OCI-LY1 (cell line): ENCODE results near the gene OPRD1.
"Not testable (repeated sequence)": the region's sequence is repeated elsewhere in the genome, so short reads cannot be mapped to it uniquely, and the experiment has no call there.

Experiments used
- H2AFZ ChIP-seq: fragments of 200-600 bp; sonication (generic), shearing (Covaris generic); 2 replicates; pipeline ENCODE4 v1.6.0; 2014; ENCODE audit warnings: antibody characterized with exemption, mild to moderate bottlenecking, low read length
- H3F3A ChIP-seq: fragments of 200-600 bp; sonication (generic), shearing (Covaris generic); 2 replicates; pipeline ENCODE4 v1.6.0; 2014; ENCODE audit warnings: mild to moderate bottlenecking, antibody characterized with exemption, low read length, moderate library complexity; ENCODE audit not compliant: insufficient read depth
- H3K27ac ChIP-seq: fragments of 200-600 bp; sonication (generic); 2 replicates; pipeline ENCODE4 v1.5.1; 2014; ENCODE audit warnings: low read length, mixed run types, mild to moderate bottlenecking, low read depth; ENCODE audit not compliant: poor library complexity, severe bottlenecking
- H3K27me3 ChIP-seq: fragments of 200-600 bp; sonication (generic); 2 replicates; pipeline ENCODE4 v1.6.0; 2014; ENCODE audit warnings: antibody characterized with exemption, mild to moderate bottlenecking, low read length, moderate library complexity; ENCODE audit not compliant: insufficient read depth
- H3K36me3 ChIP-seq: fragments of 200-600 bp; sonication (generic); 2 replicates; pipeline ENCODE4 v1.6.1; 2014; ENCODE audit warnings: mild to moderate bottlenecking, antibody characterized with exemption, low read length, moderate library complexity, mixed read lengths; ENCODE audit not compliant: insufficient read depth
- H3K4me1 ChIP-seq: fragments of 200-600 bp; sonication (generic); 2 replicates; pipeline ENCODE4 v1.5.1; 2014; ENCODE audit warnings: mild to moderate bottlenecking, low read length, moderate library complexity; ENCODE audit not compliant: insufficient read depth, severe bottlenecking
- H3K4me2 ChIP-seq: fragments of 200-600 bp; sonication (generic), shearing (Covaris generic); 2 replicates; pipeline ENCODE4 v1.6.1; 2014; ENCODE audit warnings: low read length
- H3K4me3 ChIP-seq: fragments of 200-600 bp; sonication (generic); 2 replicates; pipeline ENCODE4 v1.5.1; 2014; ENCODE audit warnings: low read length, low read depth, mild to moderate bottlenecking, mixed read lengths; ENCODE audit not compliant: poor library complexity, severe bottlenecking
- H3K79me2 ChIP-seq: fragments of 200-600 bp; shearing (Covaris generic); 2 replicates; pipeline ENCODE4 v1.6.1; 2016; ENCODE audit warnings: mixed run types, low read length, mixed read lengths; ENCODE audit not compliant: insufficient read depth
- H3K9ac ChIP-seq: fragments of 200-600 bp; sonication (generic), shearing (Covaris generic); 2 replicates; pipeline ENCODE4 v1.6.1; 2014; ENCODE audit warnings: mild to moderate bottlenecking, low read length, mixed read lengths
- H3K9me2 ChIP-seq: fragments of 200-600 bp; sonication (generic), shearing (Covaris generic); 2 replicates; pipeline ENCODE4 v1.6.1; 2014; ENCODE audit warnings: low read depth, mild to moderate bottlenecking, low read length, mixed read lengths
- H3K9me3 ChIP-seq: fragments of 200-600 bp; shearing (Covaris generic); 2 replicates; pipeline ENCODE4 v1.6.1; 2014; ENCODE audit warnings: low read length, mixed read lengths
- H4K20me1 ChIP-seq: fragments of 200-600 bp; sonication (generic), shearing (Covaris generic); 2 replicates; pipeline ENCODE4 v1.6.0; 2016; ENCODE audit warnings: mild to moderate bottlenecking, low read length; ENCODE audit not compliant: insufficient read depth
- EZH2 ChIP-seq: fragments of 200-600 bp; sonication (generic), shearing (Covaris generic); IDR thresholded peaks from 2 replicates; pipeline ENCODE4 v1.8.0; 2017; ENCODE audit warnings: borderline replicate concordance, mixed run types, mild to moderate bottlenecking, antibody characterized with exemption, low read length, moderate library complexity, mixed read lengths
- TF ChIP-seq, protein P1 (sequence below): fragments of 200-600 bp; sonication (generic), shearing (Covaris generic); IDR thresholded peaks from 2 replicates; pipeline ENCODE4 v1.5.1; 2017; ENCODE audit warnings: mild to moderate bottlenecking, antibody characterized with exemption, low read length, moderate library complexity, mixed read lengths

Gene OPRD1

DNA sequence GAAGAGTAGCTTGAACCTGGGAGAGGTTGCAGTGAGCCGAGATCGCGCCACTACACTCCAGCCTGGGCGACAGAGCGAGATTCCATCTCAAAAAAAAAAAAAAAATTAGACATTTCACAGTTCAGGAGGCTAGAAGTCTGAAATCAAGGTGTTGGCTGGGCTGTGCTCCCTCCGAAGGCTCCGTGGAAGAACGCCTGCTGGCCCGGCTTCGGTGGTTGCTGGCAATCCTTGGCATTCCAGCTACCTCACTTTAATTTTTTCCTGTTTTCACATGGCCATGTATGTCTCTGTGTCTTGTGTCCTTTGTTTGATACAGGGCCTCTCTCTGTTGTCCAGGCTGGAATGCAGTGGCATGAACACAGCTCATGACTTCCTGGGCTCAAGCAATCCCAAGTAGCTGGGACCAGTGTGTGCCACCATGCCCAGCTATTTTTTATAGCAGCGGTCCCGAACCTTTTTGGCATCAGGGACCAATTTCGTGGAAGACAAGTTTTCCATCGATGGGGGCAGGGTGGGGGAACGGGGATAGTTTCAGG, 24.5 kb downstream of the OPRD1 start:
- no peak overlapping the region for H3K4me3 ChIP-seq
- H3F3A ChIP-seq: no peaks in the 10 kb centered on the region
- TF ChIP-seq, protein P1, sequence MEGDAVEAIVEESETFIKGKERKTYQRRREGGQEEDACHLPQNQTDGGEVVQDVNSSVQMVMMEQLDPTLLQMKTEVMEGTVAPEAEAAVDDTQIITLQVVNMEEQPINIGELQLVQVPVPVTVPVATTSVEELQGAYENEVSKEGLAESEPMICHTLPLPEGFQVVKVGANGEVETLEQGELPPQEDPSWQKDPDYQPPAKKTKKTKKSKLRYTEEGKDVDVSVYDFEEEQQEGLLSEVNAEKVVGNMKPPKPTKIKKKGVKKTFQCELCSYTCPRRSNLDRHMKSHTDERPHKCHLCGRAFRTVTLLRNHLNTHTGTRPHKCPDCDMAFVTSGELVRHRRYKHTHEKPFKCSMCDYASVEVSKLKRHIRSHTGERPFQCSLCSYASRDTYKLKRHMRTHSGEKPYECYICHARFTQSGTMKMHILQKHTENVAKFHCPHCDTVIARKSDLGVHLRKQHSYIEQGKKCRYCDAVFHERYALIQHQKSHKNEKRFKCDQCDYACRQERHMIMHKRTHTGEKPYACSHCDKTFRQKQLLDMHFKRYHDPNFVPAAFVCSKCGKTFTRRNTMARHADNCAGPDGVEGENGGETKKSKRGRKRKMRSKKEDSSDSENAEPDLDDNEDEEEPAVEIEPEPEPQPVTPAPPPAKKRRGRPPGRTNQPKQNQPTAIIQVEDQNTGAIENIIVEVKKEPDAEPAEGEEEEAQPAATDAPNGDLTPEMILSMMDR: no peak
- TF ChIP-seq EZH2: no peak
- H3K9me2 ChIP-seq: no peaks in the 10 kb centered on the region
- H3K4me1 ChIP-seq: no peaks in the 10 kb centered on the region
- H3K36me3 ChIP-seq: no peaks in the 10 kb centered on the region
- H2AFZ ChIP-seq: no peak overlapping the region
- no peaks in the 10 kb centered on the region for H3K27me3 ChIP-seq
- no peak overlapping the region for H3K27ac ChIP-seq
- no peak overlapping the region for H3K4me2 ChIP-seq
- H3K9me3 ChIP-seq: no peaks in the 10 kb centered on the region
- no peaks in the 10 kb centered on the region; the same call in 1 of the 2 replicates for H4K20me1 ChIP-seq
- H3K79me2 ChIP-seq: no peaks in the 10 kb centered on the region
- H3K9ac ChIP-seq: no peak overlapping the region

DNA sequence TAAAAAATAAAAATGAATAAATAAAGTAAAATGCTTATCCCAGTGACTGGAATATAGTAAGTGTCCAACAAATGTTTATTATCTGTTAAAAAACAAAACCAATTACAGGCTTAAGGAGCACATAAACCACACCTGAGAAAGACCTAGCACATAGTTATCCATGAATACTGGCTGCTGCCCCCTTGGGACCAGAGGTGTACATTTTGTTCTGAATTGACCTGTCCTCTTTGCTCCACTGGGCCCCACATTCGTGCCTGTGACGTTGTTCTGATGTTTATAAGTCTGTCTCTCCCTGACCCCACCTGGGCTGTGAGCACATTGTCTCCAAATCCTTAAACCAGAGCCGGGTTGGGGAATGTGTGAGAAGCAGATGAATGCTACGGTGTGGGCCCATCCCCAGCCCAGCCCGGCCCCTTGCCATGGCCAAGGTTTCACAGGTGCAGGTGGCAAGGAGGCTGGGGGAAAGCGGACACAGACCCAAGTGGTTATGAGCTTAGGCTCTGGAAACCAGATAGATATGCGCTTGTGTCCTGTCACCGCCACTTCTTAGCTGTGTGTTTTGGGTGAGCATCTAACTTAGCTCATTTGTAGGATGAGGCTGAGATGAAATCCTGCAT, 29.1 kb downstream of the OPRD1 start:
- Histone ChIP-seq H3K27me3 (no peaks in the 10 kb centered on the region; the same call in 1 of the 2 replicates), H3K4me3 (no peak overlapping the region), H3K27ac (no peak overlapping the region), H3K36me3 (no peaks in the 10 kb centered on the region), H3K9me2 (no peaks in the 10 kb centered on the region), H3K79me2 (no peaks in the 10 kb centered on the region), H3K4me1 (peaks cover 6% of the 10 kb centered on the region), H3K4me2 (no peak overlapping the region), H3K9me3 (no peaks in the 10 kb centered on the region), H4K20me1 (no peaks in the 10 kb centered on the region; the same call in 1 of the 2 replicates), H3K9ac (no peak overlapping the region), H3F3A (no peaks in the 10 kb centered on the region), H2AFZ (no peak overlapping the region)
- TF ChIP-seq, protein P1: no peak
- no peak for TF ChIP-seq EZH2

DNA sequence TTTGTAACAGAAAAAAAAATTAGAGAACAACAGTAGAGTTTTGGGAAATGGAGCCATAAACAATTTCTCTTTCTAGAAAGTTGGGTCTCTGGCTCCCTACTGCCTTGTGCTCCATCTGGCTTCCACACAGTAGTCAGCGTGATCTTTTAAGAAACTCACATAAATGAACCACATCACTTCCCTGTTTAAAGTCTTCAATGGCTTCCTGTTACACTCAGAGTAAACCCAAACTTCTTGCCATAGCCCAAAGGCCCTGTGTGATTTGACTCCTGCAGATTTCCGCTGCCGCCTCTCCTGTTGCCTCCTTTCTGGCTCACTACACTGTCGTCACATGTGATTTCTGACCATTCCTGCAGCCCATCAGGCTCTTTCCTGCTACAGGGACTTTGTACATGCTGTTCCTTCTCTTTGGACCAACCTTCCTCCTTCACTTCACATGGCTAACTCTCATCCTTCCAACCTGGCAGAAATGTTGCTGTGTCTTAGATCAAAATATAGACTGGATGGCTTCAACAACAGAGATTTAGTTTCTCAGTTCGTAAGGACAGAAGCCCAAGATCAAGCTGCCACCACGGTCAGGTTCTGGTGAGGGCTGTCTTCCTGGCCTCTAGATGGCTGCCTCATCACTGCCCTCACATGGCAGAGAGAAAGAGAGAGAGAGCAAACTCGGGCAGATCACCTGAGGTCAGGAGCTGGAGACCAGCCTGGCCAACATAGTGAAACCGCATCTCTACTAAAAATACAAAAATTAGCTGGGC, 34.0 kb downstream of the OPRD1 start:
- no peak overlapping the region for H3K9ac ChIP-seq
- H3K36me3 ChIP-seq: no peaks in the 10 kb centered on the region
- TF ChIP-seq, protein P1: peak; percentile 43
- no peak for TF ChIP-seq EZH2
- H3K27ac ChIP-seq: no peak overlapping the region
- H3F3A ChIP-seq: no peaks in the 10 kb centered on the region
- no peak overlapping the region for H2AFZ ChIP-seq
- no peaks in the 10 kb centered on the region for H3K9me3 ChIP-seq
- H3K79me2 ChIP-seq: no peaks in the 10 kb centered on the region
- H3K4me2 ChIP-seq: no peak overlapping the region
- no peaks in the 10 kb centered on the region for H3K9me2 ChIP-seq
- H3K27me3 ChIP-seq: no peaks in the 10 kb centered on the region; the same call in 1 of the 2 replicates
- H4K20me1 ChIP-seq: no peaks in the 10 kb centered on the region
- no peak overlapping the region for H3K4me3 ChIP-seq
- H3K4me1 ChIP-seq: peaks cover 8% of the 10 kb centered on the region

DNA sequence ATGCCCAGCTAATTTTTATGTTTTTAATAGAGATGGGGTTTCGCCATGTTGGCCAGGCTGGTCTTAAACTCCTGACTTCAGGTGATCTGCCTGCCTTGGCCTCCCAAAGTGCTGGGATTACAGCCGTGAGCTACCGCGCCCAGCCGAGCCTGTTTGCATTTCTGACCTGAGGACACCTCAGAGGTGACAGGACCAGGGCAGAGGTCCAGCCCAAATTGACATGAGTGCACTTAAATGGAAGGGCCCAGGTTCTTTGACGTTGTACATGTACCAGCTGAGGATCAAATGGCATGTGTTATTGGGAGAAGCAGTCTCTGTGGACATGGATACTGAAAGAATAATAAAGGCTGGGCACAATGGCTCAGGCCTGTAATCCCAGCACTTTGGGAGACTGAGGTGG, 35.2 kb downstream of the OPRD1 start:
- not testable (repeated sequence) for H3F3A ChIP-seq, H2AFZ ChIP-seq, H4K20me1 ChIP-seq, H3K4me2 ChIP-seq, H3K36me3 ChIP-seq, H3K9me3 ChIP-seq, H3K4me1 ChIP-seq, H3K9ac ChIP-seq, H3K79me2 ChIP-seq, H3K9me2 ChIP-seq, H3K4me3 ChIP-seq, H3K27ac ChIP-seq, H3K27me3 ChIP-seq
